NCI-H69 (cell line): ENCODE measurements around the gene FGD2.
"Not testable (repeated sequence)": the region's sequence is repeated elsewhere in the genome, so short reads cannot be mapped to it uniquely, and the experiment has no call there.

Source experiments
- DNase-seq: peaks from one replicate; lab custom pipeline; 2025; lab: John Stamatoyannopoulos, UW

Gene FGD2

DNA sequence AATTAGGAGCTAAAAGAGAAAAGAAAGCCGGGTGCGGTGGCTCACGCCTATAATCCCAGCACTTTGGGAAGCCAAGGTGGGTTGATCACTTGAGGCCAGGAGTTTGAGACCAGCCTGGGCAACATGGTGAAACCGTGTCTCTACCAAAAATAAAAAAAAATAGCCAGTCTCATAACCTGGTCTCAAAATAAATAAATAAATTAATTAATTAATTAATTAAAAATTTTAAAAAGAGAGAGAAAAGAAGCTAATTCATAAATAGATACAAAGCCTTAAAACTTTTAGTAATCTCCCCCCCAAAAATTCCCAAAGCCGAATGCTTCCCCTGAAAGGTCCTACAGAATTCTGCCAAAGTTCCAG is 53.5 kb downstream of the FGD2 start:
- DNase-seq = not testable (repeated sequence)

DNA sequence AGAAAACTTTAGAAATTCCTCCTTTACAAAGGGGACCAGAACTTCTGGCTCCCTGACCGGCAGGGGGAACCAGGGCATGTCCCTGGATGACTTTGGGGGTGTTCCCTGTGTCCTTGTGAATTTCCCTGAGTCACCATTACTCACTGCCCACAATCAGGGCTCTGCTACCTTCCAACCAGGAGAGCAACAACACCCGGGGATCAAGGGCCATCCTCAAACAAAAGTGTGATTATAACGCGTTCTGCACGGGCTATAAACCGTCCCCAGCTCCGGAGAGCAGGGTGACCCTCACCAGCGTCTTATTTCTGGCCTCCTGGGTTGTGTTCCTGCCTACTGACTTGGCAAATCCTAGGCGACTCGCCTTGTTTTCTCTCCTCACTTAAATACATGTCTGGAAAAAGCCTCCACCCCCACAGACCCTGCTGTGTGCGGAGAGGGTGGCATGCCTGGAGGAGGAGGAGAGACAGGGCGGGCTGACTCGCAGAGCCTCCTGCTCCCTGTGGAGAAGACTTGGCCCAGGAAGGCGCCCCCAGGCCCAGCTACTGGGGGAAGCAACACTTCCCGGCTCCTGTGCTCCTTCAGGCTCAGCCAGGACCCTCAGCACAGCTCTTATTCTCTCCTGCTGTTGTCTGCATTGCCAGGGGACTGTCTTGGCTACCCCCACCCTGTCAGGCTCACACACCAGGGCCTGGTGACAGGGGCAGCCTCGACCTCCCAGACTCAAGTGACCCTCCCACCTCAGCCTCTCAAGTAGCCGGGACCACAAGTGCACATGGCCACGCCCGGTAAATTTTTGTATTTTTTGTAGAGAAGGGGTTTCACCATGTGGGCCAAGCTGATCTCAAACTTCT is 54.1 kb downstream of the FGD2 start:
- DNase-seq = peak; percentile 96

GRCh38 chr6:37060195-37060559 is 54.7 kb downstream of the FGD2 start:
- peak; percentile 62 for DNase-seq

DNA sequence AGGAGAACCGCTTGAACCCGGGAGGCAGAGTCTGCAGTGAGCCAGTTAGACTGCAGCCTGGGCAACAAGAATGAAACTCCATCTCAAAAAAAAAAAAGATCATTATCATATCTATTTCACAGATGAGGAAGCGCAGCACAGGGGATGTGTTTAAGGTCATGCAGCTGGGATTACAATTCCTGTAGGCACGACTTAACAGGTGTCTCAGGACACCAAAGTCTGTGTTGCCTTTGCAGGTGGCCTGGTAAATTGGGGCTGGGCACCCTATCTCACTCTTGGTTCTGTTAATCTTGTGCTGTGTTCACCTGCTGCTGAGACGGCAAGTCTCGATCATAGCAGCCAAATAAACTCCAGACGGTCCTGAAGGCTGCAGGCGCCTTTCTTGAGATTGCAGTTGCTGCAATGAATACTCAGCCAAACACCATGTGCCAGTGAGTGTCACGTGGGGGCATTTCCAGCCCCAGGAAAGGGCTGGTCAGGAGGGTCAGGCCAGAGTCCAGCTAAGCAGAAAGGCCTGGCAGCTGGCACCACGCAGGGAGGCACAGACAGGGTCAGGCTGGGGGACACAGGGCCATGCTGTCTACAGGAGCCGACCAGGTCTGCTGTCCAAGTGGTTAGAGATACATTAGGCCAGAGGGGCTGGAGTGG is 55.8 kb downstream of the FGD2 start:
- DNase-seq = no peak

DNA sequence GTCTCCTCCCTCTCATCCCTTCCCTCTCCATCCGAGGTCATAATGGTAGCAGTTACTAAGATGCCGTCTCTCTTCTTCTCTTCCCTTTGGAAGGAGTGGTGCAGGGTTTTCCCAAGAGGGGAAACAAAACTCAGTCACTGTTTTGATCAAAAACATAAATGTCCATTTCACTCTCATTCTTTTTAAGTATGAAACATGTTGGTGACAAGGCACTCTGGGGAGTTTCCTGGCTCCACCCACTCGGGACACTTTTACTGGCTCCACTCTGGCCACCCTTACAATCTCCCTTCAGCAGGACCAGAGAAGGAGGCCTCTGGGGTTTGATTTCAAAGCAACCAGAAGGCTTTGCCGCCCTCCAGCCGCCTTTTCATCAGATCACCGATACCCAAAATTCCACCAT is 57.0 kb downstream of the FGD2 start:
- DNase-seq = no peak

DNA sequence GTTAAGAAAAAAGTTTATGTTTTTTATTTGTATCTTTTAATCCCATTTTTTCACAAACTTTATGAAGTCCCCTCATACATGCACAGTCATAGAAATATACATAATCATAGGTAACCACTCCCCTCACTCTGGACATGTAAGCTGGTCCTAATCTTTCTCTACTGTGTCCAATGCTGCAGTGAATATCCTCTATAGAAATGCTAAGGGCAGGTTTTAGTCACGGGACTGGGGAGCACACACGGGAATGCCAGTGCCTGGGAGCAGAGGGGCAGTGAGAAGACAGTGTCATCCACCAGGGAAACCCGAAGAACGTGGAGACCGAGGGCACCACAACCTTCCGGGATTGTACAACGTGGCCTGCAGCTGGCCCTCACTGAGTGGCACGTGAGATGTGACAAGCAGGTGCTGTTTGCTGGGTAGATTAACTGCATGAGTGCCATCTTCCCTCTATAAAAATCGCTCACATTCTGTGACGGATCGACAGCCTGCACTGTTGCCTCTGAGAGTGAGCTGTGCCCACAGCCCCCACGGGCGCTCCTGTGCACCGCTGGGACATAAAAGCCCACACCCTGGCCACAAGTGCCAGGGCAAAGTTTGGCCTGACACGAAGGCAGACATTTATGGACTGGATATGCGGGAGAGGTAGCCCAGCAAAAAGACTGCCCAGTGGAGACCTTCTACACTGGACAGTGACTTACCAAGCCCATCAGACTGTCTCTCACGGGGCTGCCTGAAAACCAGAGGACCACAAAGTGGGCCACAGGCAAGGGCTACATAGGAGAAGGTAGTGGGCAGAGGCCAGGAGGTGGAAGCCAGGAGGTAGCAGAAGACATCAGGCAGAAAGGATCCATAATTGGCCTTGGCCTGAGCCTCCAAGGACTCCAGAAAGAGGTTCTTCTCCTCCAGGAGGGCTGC is 63.2 kb downstream of the FGD2 start:
- DNase-seq = no peak

DNA sequence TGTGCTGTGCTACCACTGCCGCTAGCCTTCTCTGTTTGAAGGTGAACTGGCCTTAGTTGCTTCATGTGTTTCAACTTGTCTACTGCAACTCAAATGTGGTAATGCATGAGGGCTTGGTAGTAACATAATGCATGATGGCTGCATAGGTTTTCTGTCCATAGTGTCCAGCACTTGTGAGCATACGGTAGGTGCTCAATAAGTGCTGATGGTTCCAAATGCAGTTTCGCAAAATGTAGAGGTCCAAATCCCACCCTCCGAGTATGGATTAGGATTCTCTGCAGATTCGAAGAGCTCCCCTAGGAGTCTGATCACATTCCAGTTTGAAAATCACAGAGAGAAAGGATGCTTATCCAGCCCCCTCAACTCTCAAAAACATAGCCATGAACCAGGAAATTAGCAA is 64.2 kb downstream of the FGD2 start:
- DNase-seq = no peak

DNA sequence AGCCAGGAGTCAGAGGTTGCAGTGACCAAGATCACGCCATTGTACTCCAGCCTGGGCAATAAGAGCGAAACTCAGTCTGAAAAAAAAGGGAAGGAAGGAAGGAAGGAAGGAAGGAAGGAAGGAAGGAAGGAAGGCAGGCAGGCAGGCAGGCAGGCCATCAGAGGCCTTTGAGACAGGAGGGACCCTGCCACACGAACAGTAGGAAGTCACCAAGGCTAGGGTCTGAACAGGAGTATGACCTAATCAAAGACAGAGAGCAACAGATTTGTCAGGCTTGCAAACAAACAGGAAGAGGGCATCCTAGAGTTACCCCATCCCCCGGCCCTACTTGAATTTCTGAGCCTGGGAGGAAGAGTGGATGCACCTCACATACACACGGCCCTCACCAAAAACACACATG is 67.1 kb downstream of the FGD2 start:
- no peak for DNase-seq

GRCh38 chr6:37074053-37074827 is 68.8 kb downstream of the FGD2 start:
- peak; percentile 59 for DNase-seq

DNA sequence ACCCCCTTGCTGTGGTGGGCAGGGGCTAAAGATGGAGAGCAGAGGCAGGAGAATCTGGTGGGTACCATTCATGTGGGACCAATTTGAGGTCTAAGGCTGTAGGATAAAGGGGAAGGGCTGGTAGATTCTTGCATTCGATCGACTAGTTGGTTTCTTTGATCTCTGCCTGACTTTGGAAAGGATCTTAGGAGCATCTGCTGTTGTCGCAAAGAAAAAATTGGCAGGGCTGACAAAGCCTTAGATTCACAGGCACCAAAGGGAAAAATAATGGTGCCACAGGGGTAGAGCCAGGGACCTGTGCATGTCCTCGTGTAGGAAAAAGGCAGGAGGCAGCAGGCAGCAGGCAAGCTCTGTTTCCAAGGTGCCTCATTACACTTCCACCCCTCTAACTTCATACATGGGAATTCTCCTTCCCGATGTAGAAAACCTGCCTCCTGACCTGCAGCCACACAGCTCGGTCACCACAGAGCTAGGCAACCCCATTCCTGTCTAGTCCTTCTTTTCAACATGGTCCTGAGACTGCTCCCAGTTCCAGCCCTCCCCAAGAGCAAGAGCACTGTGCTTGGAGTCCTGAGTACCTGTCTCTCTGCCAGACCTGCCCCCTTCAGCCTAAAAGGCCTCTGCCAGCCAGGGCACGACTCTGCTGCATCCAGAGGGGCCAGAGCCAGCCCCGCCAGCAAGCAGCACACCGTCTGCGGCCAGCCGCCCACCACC is 71.9 kb downstream of the FGD2 start:
- DNase-seq = no peak

GRCh38 chr6:37077905-37078296 is 72.4 kb downstream of the FGD2 start:
- no peak for DNase-seq
